Esophagus muscularis mucosa (tissue), 4 donors: ENCODE measurements around the gene PTPN14.

ENCODE experiments used
- EP300 ChIP-seq: sonication (generic); formaldehyde crosslinking; IDR thresholded peaks from one replicate; pipeline ENCODE4 v1.6.1; 2017; ENCODE audit warnings: antibody characterized with exemption
- POLR2A ChIP-seq: fragments of 450-650 bp; IDR thresholded peaks from one replicate; pipeline ENCODE4 v1.6.1; 2017; ENCODE audit warnings: antibody characterized with exemption, moderate library complexity, mild to moderate bottlenecking, low read depth
- POLR2AphosphoS5 ChIP-seq, 2 donors: sonication (generic); formaldehyde crosslinking; IDR thresholded peaks; one replicate each; pipeline ENCODE4 v1.6.1; 2017; ENCODE audit warnings: antibody characterized with exemption in 2 of 2
- TF ChIP-seq, protein P1 (sequence below), 3 experiments: fragments of 200-600 bp in 2 of 3; fragments of 450-650 bp in 1 of 3; sonication (generic) in 2 of 3; IDR thresholded peaks; one replicate each; pipeline ENCODE4 v1.5.1; 2017 to 2019; ENCODE audit warnings: antibody characterized with exemption in 3 of 3, mild to moderate bottlenecking in 2 of 3, moderate library complexity in 1 of 3

DNA sequence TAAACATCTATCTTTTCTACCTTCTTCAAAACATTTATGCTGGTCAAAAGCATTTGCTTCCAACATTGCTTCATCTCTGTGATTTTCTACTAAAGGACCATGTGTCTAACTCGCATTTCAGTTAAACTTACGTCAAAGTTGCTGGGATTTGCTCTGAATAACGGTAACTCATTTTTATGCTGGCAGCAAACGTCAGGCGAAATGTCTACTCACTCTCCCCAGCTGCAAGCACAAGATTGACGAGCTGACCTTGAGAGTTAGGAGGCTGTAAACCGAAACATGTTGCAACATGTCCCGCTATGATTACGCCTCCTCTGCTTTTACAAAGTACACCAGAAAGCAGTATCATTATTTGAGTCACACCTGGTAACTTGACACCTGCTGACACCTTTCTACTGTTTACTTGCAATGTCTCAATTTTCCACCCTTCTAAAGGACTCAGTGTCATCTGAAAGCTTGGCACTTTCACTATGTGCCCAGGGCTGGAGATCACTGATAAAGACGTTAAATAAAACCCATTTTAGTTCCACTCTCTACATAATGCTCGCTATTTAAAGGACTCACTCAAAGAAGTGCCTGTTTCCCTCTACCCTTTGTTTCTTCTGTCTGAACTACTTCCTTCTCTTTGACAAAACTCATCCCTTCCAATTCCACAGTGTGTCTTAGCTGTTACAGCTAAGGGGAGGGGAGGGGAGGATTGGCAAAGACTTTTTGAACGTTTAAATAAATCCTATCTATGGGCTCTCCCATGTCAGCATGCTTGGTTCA lies 111.9 kb downstream of the PTPN14 start:
- TF ChIP-seq POLR2A: no peak
- TF ChIP-seq, protein P1, sequence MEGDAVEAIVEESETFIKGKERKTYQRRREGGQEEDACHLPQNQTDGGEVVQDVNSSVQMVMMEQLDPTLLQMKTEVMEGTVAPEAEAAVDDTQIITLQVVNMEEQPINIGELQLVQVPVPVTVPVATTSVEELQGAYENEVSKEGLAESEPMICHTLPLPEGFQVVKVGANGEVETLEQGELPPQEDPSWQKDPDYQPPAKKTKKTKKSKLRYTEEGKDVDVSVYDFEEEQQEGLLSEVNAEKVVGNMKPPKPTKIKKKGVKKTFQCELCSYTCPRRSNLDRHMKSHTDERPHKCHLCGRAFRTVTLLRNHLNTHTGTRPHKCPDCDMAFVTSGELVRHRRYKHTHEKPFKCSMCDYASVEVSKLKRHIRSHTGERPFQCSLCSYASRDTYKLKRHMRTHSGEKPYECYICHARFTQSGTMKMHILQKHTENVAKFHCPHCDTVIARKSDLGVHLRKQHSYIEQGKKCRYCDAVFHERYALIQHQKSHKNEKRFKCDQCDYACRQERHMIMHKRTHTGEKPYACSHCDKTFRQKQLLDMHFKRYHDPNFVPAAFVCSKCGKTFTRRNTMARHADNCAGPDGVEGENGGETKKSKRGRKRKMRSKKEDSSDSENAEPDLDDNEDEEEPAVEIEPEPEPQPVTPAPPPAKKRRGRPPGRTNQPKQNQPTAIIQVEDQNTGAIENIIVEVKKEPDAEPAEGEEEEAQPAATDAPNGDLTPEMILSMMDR (IDR thresholded peaks at IDR 0.05): no peak
- peak in 1 of 2 donors; percentile 44 for TF ChIP-seq POLR2AphosphoS5 (IDR thresholded peaks at IDR 0.05)
- TF ChIP-seq EP300: no peak
